Transverse colon (tissue), 4 donors: ENCODE data around the gene FZD1.

Source experiments
- CTCF ChIP-seq, 5 experiments: fragments of 200-600 bp in 3 of 5; fragments of 450-650 bp in 2 of 5; sonication (generic) in 3 of 5; IDR thresholded peaks; 1 replicate in 2 of 5; 2 replicates in 3 of 5; pipeline ENCODE4 v1.5.1; 2016 to 2017; ENCODE audit warnings: antibody characterized with exemption in 5 of 5, inconsistent platforms in 3 of 5, mild to moderate bottlenecking in 2 of 5, moderate library complexity in 1 of 5
- POLR2AphosphoS5 ChIP-seq, 3 donors: sonication (generic); formaldehyde crosslinking; IDR thresholded peaks; one replicate each; pipeline ENCODE4 v1.6.1; 2016; ENCODE audit warnings: antibody characterized with exemption in 3 of 3

DNA sequence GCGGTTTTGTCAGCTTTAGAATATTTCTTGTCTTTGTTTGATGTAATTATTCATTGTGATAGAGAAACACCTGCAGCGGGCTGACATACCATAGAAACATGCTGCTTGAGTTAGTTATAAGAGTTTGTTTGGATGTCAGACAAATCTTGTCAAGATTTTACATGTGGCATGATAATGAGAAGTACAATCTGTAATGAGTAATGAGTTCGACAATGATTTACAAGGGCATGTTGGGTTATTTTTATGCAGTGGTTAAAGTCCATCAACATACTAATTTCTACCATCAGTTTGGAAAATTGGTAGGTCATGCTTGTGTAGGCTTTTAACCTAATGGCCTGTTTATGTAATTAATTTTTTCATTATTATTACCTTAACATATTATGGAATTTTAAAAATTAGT, 31.3 kb downstream of the FZD1 start:
- TF ChIP-seq CTCF (IDR thresholded peaks at IDR 0.05), result no peak
- TF ChIP-seq POLR2AphosphoS5 (IDR thresholded peaks at IDR 0.05), result no peak
